CD4-positive, alpha-beta T cell treated with Interleukin-4 for 4 hours (primary cell): ENCODE measurements around the gene ANKMY1.
"Not testable (repeated sequence)": the region's sequence is repeated elsewhere in the genome, so short reads cannot be mapped to it uniquely, and the experiment has no call there.

Source experiments
- DNase-seq: peaks from one replicate; pipeline ENCODE4 v3.0.0-alpha.2; 2020

Gene ANKMY1

GRCh38 chr2:240567137-240567871 lies 9.5 kb upstream of the ANKMY1 start:
- DNase-seq: peak; percentile 47

DNA sequence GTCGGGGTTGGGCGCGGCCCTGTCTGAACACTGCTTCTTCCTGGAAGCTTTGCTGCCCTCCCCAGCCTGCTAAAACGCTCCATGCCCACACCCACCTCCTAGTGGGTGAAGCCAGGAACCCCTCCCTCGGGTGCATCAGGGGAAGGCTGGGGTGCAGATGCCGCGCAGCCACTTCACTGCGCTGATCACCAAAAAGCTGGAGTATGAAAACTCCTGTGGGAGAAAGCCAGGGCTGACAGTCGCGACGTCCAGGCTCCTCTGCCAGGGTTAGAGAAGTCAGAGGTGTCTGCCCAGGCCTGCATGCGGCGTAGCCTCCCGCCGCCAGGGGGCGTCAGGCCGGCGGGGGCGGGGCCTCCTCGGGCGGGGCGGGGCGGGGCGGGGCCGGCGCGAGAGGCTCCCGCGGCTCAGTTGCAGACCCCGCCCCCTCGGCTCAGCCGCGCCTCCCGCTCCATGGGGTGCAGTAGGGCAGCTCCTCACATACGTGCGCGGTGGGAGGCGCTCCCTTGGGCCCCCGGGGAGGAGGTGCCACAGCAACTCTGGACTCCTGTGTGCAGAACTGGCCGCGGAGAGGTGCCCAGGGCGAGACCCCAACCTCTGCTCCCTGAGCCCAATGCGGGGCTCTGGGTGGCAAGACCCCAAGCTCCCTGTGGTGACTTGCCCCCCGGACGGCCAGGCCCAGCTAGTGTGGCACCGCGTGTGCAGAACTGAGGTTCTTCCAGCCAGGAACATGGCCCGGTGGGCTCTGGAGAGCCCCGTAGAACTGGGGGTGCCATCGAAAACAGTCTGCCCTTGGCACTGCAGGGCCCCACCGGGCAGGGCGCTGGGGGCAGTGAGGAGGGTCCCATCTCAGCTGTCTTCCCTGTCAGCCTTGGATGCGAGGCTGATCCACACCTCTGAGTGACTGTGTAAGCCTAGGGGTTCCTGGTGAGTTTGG lies 8.7 kb upstream of the ANKMY1 start:
- DNase-seq: peak; percentile 93

GRCh38 chr2:240565333-240566202 lies 7.8 kb upstream of the ANKMY1 start:
- DNase-seq: peak; percentile 98

DNA sequence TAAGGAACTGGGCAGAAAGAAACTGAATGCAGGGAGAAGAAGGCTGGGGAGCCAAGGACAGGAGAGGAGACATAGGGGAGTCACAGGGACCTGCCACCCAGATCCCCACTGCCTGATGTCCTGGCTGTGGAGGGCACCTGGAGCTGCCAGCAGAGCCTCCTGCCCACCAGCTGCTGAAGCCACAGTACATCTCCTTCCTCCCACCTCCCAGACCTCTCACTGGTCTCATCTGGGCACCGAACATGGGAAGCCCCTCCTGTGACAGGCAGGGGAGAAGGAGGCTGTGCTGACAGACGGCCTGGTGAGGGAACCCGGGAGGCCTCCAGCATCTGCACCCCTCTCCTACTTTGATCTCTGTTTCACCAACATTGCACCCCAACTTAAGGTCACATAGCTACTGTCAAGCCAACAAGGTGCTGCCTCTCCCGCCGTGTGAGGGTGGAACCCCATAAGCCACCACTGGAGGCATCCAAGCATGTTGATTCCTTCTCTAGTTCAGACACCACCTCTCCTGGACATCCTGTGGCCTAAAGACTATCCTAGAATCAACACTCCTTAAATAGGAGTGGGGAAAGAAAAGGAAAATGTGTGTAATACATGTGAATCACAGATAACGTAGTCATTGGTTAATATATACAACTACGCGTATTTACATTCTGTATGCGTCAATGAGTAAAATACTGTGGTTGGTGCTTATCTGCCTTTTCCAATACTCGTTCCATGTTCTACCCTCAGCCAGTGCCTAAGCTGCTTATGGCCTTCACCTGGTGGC lies 7.0 kb upstream of the ANKMY1 start:
- DNase-seq: peak; percentile 34

DNA sequence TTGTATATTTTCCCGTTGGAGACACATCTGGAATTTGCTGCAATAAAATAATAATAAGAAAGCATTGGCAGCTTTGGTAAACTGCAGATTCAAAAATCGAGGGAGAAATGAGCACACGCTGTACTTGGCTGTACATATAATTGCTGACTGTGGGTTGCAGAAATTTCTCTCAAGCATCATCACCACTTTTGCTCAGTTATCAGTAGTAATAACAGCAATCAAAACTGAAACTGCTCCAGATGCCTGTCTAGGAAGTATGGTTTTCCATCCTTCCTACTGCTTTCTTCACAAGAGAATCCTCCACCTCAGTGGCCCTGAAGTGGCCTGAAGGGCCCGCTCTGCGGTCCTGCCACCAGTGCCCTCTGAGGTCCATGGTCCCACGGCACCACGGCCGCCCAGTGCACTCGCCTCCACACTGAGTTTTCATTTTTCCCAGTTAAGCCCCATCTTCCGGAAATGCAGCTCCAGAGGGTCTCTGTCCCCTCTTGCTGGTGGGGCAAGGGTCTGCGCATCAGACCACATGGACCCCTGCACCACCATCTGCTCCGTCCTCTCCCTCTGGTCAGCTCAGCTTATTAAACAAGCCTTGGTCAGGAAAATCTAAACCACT lies 6.3 kb upstream of the ANKMY1 start:
- DNase-seq: no peak

- not testable (repeated sequence) for DNase-seq
These were observed 5.4 kb upstream of the ANKMY1 start for GRCh38 chr2:240563231-240563630.

- DNase-seq: peak; percentile 73
These were observed 3.7 kb upstream of the ANKMY1 start for GRCh38 chr2:240561325-240561971.

- peak; percentile 98 for DNase-seq
These were observed 2.9 kb upstream of the ANKMY1 start for GRCh38 chr2:240560480-240561324.

GRCh38 chr2:240560084-240560479 lies 2.3 kb upstream of the ANKMY1 start, which contains the start of gene DUSP28:
Gene DUSP28 (plus strand): TSS chr2:240560357. CDS start chr2:240560685, 328 bp downstream.
- DNase-seq: peak; percentile 88

DNA sequence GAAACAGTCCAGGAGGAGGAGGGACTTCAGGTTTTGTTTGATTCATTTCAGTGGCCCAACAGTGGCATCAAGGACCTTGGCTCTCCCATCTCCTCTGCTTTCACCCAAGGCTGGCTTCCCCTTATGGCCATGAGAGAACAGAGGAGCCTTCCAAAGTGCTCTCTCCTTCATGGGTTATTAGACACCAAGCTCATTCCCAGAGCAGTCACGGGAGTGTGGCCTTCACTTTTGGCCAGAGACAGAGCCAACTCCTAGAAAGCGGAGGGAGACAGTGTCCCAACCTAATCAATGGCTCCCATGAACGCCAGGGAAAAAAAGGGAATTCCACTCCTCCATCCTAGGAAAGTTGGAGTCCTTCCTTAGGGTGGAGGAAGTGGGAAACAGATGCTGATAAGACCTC lies 1.5 kb upstream of the ANKMY1 start:
- no peak for DNase-seq

GRCh38 chr2:240558236-240558761 lies 511 bp upstream of the ANKMY1 start:
- no peak for DNase-seq

GRCh38 chr2:240557101-240557751 lies 562 bp downstream of the ANKMY1 start:
- no peak for DNase-seq

DNA sequence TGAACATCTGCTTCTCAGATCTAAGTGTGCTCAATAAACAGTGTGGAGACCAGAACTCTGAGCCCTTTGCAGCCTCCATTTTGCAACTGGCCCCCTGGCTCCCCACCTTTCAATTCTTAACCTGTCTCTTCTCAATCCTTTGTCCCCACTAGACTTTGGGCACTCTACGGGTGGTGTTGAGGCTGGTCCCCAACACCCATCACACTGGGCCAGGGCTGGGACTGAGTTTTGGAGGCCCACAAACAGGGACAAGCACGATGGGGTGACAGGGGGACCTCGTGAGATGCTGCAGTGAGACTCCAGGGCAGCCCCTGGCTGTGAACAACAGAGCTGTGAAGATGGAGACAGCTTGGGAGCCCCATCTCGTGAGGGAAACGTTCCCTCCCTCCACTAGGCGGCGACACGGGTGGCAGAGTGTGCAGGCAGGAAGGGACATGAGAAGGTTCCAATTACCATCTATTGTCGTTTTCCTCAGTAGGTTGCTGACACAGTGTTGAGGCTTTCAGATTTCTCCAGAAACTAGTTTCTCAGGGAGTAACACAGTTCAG lies 1.2 kb downstream of the ANKMY1 start:
- peak; percentile 82 for DNase-seq

- no peak for DNase-seq
These were observed 2.1 kb downstream of the ANKMY1 start for GRCh38 chr2:240555541-240556250.

GRCh38 chr2:240554767-240555493 lies 2.9 kb downstream of the ANKMY1 start:
- no peak for DNase-seq

GRCh38 chr2:240553956-240554480 lies 3.8 kb downstream of the ANKMY1 start:
- DNase-seq: no peak

DNA sequence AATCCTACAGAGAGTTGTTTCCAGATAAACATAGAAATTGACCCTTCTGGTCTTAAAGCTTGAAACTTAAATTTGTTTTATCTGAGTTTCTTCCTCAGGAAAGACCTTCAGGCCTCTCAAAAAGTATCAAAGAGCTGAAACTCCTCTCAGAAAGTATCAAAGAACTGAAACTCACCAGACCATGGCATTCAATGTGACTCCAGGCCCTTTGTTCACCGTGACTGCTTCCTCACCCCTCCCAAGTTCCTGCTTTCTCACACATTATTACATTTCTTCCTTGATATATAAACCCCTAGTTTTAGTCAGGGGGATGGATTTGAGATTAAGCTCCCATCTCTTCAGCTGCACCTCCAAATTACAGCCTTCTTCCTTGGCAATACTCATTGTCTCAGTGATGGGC lies 6.0 kb downstream of the ANKMY1 start:
- DNase-seq: no peak
